Left lung (tissue), 10 donors: Measurements from ENCODE around the gene C13orf46. TPM values are rescaled to one million over a fixed set of nuclear protein-coding genes. Genes with fewer than 3 reads are reported as not detected.

Experiments
- ATAC-seq: fragments of 200-7000 bp; cut with Tn5 transposase; one replicate; pipeline ENCODE4 v1.9.1; 2020; ENCODE audit warnings: moderate library complexity
- DNase-seq, 4 donors: peaks; one replicate each; pipeline ENCODE4 v3.0.0-alpha.2; 2013 to 2020
- H3K27ac ChIP-seq, 2 donors: fragments of 200-600 bp; sonication (generic) in 1 of 2; one replicate each; pipeline versions ENCODE4 v1.5.0 to v1.8.0; 2020 to 2021
- H3K27me3 ChIP-seq, 2 donors: fragments of 200-600 bp; sonication (generic) in 1 of 2; one replicate each; pipeline versions ENCODE4 v1.5.0 to v1.8.0; 2020 to 2021
- H3K36me3 ChIP-seq, 2 donors: fragments of 200-600 bp; sonication (generic) in 1 of 2; one replicate each; pipeline versions ENCODE4 v1.5.0 to v1.8.0; 2020 to 2021
- H3K4me1 ChIP-seq, 2 donors: fragments of 200-600 bp; one replicate each; pipeline ENCODE4 v1.8.0; 2021
- H3K4me3 ChIP-seq, 2 donors: fragments of 200-600 bp; sonication (generic) in 1 of 2; one replicate each; pipeline versions ENCODE4 v1.5.0 to v1.8.0; 2020 to 2021; ENCODE audit warnings: mild to moderate bottlenecking in 1 of 2
- H3K9me3 ChIP-seq, 2 donors: fragments of 200-600 bp; sonication (generic) in 1 of 2; one replicate each; pipeline versions ENCODE4 v1.5.0 to v1.8.0; 2020 to 2021
- intact Hi-C, 2 donors: fragments of 100-400 bp; cut with DNase I; formaldehyde crosslinking; loops; one replicate each; pipeline versions ENCODE4 v1.11.2 to v1.14.2; 2022
- polyA plus RNA-seq, 6 donors: library from polyadenylated mRNA; unstranded; fragments of 120-200 nt; gene quantifications; one replicate each; pipeline ENCODE4 v1.2.1, GENCODE V29; 2013; ENCODE audit not compliant: insufficient read length in 6 of 6
- total RNA-seq, 2 donors: library from RNA; stranded (reverse); fragmentation: NEBNext Ultra II Directional; extraction: Animal tissue kit (Norgen Biotek cat#: 25700); gene quantifications; one replicate each; pipeline ENCODE4 v1.2.1, GENCODE V29; 2021
- TF ChIP-seq, protein P1 (sequence below), 2 donors: fragments of 200-600 bp; sonication (generic) in 1 of 2; IDR thresholded peaks; one replicate each; pipeline versions ENCODE4 v1.5.0 to v1.8.0; 2021; ENCODE audit warnings: antibody characterized with exemption in 2 of 2
- donor health status: DM: no; HTN: yes; CAD: no.
- donor health status: DM: no; HTN: no; CAD: no.

C13orf46 gene
- total and polyA plus RNA-seq, 8 donors = 0.10 to 7.5 (median 0.29) TPM

DNA sequence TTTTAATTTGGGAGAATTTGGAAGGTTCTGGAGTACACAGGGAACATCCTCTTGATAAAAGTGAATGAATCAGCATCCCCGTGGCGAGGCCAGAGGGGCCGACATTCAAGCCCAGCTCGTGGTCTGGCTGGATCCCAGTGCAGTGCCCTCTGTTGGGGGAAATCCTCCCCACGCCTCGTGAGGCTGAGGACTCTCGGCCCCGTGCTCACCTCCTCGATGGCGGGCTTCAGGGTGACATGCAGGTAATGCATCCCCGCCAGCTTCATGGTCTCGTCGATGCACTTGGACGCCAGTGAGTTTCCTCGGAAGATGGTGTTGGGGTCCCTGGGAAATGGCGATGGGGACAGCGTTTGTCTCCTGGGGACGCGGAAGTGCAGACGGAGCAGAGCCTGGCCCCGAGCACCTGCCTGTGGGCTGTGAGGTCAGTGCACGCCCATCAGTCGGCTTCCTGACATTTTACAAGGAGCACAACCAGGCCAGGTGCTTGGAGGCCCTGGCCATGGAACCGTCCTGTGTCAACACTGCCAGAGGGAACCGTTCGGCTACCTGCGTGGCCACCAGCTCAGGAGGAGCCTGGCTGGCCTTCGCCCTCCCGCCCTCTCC is 43.3 kb upstream of the C13orf46 start:
- Histone ChIP-seq H3K27ac (no peak overlapping the region), H3K36me3 (peaks cover 0 to 82% of the 10 kb centered on the region in 2 donors), H3K4me3 (no peak overlapping the region), H3K4me1 (peaks cover 0 to 7% of the 10 kb centered on the region in 2 donors), H3K9me3 (no peaks in the 10 kb centered on the region), H3K27me3 (no peaks in the 10 kb centered on the region)
- TF ChIP-seq, protein P1, sequence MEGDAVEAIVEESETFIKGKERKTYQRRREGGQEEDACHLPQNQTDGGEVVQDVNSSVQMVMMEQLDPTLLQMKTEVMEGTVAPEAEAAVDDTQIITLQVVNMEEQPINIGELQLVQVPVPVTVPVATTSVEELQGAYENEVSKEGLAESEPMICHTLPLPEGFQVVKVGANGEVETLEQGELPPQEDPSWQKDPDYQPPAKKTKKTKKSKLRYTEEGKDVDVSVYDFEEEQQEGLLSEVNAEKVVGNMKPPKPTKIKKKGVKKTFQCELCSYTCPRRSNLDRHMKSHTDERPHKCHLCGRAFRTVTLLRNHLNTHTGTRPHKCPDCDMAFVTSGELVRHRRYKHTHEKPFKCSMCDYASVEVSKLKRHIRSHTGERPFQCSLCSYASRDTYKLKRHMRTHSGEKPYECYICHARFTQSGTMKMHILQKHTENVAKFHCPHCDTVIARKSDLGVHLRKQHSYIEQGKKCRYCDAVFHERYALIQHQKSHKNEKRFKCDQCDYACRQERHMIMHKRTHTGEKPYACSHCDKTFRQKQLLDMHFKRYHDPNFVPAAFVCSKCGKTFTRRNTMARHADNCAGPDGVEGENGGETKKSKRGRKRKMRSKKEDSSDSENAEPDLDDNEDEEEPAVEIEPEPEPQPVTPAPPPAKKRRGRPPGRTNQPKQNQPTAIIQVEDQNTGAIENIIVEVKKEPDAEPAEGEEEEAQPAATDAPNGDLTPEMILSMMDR (IDR thresholded peaks at IDR 0.05) = no peak
- intact Hi-C loops = no loop called here
- peak in 1 of 4 donors; percentile 61 for DNase-seq
- no peak for ATAC-seq

DNA sequence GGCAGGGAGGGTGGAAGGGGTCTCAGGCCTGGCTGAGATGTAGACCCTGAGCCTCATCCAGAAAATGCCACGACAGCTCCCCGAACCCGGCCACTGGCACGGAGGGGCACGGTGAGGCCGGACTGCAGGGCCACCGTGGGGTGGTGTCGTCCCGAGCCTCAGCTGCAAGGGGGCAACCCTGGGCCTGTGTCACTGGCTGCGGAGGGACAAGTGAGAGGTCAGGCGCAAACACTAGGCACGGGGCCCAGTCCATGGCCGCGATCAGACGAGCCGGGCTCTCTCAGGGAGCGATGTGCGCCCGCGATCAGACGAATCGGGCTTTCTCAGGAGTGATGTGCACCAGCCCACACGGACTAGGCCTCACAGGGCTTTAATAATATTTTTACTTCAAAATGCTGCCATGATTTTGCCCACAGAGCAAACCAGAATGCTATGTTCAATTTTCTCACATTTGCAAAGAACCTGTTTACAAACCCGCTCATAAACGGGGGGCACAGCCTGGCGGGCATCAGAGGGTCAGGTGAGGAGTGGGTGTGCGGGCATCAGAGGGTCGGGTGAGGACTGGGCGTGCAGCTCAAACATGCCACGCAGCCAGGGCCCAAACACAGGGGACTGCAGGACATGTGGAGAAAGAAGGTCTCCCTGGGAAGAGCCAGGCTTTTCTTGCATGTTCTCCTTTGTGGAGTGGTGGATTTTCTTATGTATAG is 42.6 kb upstream of the C13orf46 start:
- Histone ChIP-seq H3K27me3 (no peaks in the 10 kb centered on the region), H3K9me3 (no peaks in the 10 kb centered on the region), H3K36me3 (peaks cover 0 to 82% of the 10 kb centered on the region in 2 donors), H3K4me3 (no peak overlapping the region), H3K4me1 (peaks cover 0 to 7% of the 10 kb centered on the region in 2 donors), H3K27ac (no peak overlapping the region)
- intact Hi-C loops = no loop called here
- peak in 1 of 4 donors; percentile 65 for DNase-seq
- no peak for ATAC-seq
- TF ChIP-seq, protein P1 (IDR thresholded peaks at IDR 0.05) = no peak

DNA sequence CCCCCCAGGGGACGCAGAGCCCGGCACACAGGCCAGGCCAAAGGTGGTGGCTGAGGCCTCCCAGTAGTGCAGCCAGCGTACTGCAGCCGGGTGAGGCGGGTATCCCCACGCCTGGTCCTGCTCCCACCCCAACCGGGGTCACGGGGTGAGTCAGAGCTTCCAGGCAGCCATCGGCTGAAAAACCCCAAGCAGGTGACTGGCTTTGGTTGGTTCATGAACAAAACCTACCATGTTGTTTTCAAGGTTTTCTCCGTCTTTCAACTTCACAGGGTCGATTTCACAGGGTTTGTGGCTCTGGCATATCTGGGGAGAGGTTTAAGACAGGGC is 42.1 kb upstream of the C13orf46 start:
- DNase-seq = no peak
- Histone ChIP-seq H3K4me1 (peaks cover 0 to 7% of the 10 kb centered on the region in 2 donors), H3K27ac (no peak overlapping the region), H3K9me3 (no peaks in the 10 kb centered on the region), H3K4me3 (no peak overlapping the region), H3K36me3 (peaks cover 0 to 82% of the 10 kb centered on the region in 2 donors), H3K27me3 (no peaks in the 10 kb centered on the region)
- TF ChIP-seq, protein P1 (IDR thresholded peaks at IDR 0.05) = no peak
- ATAC-seq = peak; percentile 6
- intact Hi-C loops = no loop called here

DNA sequence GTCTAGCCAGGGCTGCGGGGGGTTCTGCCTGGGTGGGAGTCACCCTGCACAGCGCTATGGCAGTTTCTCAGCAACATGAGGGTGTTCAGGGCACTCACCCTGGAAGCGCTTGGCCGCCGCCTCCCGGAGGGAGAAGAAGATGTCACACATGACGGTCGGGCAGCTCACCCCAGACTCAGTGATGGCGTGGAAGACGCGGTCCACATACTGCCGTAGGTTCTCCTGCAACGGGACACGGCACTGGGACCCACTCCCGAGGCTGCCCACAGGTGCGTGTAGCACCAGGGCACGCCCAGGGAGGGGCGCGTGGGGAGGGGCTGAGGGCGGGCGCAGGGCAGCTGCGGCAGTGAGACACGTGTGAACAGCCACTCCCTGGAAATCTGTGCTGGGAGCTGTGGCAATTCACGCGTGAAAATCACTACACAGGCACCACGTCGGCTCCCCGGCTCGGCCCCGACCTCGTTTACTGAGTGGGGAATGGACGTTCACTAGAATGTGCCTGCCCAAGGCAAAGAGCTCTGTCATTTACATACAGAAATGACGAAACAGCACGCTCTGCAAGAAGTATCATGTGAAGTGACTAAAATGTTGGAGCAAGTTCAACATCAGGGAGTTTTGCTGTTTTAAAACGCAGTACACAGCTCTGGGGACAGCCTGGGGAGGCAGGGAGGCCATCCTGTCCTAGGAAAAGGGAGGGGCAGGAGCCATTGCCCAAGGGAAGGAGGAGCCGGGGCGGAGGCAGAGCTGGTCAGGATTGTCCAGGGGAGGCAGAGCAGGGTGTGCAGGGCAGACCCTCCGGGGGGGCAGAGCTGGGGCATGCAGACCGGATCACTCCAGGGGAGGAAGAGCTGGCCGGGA is 41.5 kb upstream of the C13orf46 start:
- Histone ChIP-seq H3K36me3 (peaks cover 0 to 82% of the 10 kb centered on the region in 2 donors), H3K4me3 (no peak overlapping the region), H3K4me1 (peaks cover 0 to 7% of the 10 kb centered on the region in 2 donors), H3K27me3 (no peaks in the 10 kb centered on the region), H3K27ac (no peak overlapping the region), H3K9me3 (no peaks in the 10 kb centered on the region)
- peak in 2 of 4 donors; percentile 44 to 83 for DNase-seq
- TF ChIP-seq, protein P1 (IDR thresholded peaks at IDR 0.05) = no peak
- intact Hi-C loops = no loop called here
- peak; percentile 80 for ATAC-seq
